Measurements from ENCODE around the gene GABRB3. TPM values are rescaled to one million over a fixed set of nuclear protein-coding genes. Genes with fewer than 3 reads are reported as not detected.
A peak's percentile ranks its signal among the peaks of the same experiment; 100 is the strongest.

GABRB3 gene
- polyA plus RNA-seq, 1 donor from 2014 or later, result 78.3 TPM

DNA sequence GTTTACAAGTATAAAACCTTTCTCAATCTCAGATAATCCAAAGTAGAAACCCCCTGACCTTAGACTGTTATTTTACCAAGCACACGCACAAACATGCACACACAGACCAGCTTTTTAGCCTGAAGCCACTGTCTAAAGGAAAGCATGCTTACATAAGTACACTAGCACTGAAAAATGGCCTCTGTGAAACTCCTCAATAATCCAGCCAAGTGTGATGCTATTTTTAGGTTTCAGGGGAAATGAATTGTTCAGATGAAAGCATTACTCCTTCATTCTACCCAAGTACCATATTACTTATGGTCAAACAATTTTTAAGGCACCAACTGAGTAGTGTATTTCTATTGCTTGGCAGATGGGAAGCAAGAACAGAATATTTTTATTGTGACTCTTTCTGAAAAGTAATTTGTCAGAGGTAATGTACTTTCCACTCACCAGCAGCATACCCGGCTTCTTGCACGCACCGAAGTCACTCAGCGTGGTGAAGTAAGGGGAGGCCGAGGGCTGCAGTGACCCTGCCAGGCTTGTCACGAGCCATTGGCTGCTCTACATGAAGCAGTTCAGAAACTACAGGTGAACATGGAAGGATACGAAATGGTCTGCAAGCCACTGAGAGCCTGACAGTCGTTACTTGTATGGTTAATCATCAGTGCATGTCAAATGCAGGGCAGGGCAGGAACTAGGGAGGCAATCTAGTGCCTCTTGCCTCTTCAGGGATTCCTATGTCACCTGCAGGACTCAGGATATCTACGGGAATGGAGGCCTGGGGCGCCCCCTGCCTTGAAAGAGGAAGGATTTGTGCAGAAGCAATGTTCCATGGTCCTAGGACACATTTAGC, 106.7 kb downstream of the GABRB3 start:
- no peaks in the 10 kb centered on the region for H3K9me2 ChIP-seq (ENCODE audit: insufficient read depth, low read length)
- H3K4me2 ChIP-seq (ENCODE audit: low read length), result no peak overlapping the region
- no peak overlapping the region for H2AFZ ChIP-seq (ENCODE audit: low read depth, low read length)
- no peak overlapping the region for H3K9ac ChIP-seq (ENCODE audit: low read length)
- H3K4me3 ChIP-seq (ENCODE audit: low read length), result peak overlapping the region; percentile 21
- H3F3A ChIP-seq (ENCODE audit: insufficient read depth, low read length, poor library complexity, severe bottlenecking), result peaks cover 3% of the 10 kb centered on the region
- peak overlapping the region; percentile 40 for H3K27ac ChIP-seq (ENCODE audit: low read length)
- no peaks in the 10 kb centered on the region for H3K36me3 ChIP-seq (ENCODE audit: insufficient read depth, low read length)
- no peak for TF ChIP-seq EZH2 (IDR thresholded peaks at IDR 0.05; ENCODE audit: borderline replicate concordance, insufficient read depth, low read length, poor library complexity, severe bottlenecking)
- TF ChIP-seq, protein P1, sequence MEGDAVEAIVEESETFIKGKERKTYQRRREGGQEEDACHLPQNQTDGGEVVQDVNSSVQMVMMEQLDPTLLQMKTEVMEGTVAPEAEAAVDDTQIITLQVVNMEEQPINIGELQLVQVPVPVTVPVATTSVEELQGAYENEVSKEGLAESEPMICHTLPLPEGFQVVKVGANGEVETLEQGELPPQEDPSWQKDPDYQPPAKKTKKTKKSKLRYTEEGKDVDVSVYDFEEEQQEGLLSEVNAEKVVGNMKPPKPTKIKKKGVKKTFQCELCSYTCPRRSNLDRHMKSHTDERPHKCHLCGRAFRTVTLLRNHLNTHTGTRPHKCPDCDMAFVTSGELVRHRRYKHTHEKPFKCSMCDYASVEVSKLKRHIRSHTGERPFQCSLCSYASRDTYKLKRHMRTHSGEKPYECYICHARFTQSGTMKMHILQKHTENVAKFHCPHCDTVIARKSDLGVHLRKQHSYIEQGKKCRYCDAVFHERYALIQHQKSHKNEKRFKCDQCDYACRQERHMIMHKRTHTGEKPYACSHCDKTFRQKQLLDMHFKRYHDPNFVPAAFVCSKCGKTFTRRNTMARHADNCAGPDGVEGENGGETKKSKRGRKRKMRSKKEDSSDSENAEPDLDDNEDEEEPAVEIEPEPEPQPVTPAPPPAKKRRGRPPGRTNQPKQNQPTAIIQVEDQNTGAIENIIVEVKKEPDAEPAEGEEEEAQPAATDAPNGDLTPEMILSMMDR (IDR thresholded peaks at IDR 0.05; ENCODE audit: poor library complexity, severe bottlenecking), result no peak
- TF ChIP-seq SMC3 (conservative IDR thresholded peaks at IDR 0.05; ENCODE audit: poor library complexity), result no peak
- no peak for TF ChIP-seq EP300 (conservative IDR thresholded peaks at IDR 0.05; ENCODE audit: poor library complexity, severe bottlenecking)
- TF ChIP-seq, protein P2, sequence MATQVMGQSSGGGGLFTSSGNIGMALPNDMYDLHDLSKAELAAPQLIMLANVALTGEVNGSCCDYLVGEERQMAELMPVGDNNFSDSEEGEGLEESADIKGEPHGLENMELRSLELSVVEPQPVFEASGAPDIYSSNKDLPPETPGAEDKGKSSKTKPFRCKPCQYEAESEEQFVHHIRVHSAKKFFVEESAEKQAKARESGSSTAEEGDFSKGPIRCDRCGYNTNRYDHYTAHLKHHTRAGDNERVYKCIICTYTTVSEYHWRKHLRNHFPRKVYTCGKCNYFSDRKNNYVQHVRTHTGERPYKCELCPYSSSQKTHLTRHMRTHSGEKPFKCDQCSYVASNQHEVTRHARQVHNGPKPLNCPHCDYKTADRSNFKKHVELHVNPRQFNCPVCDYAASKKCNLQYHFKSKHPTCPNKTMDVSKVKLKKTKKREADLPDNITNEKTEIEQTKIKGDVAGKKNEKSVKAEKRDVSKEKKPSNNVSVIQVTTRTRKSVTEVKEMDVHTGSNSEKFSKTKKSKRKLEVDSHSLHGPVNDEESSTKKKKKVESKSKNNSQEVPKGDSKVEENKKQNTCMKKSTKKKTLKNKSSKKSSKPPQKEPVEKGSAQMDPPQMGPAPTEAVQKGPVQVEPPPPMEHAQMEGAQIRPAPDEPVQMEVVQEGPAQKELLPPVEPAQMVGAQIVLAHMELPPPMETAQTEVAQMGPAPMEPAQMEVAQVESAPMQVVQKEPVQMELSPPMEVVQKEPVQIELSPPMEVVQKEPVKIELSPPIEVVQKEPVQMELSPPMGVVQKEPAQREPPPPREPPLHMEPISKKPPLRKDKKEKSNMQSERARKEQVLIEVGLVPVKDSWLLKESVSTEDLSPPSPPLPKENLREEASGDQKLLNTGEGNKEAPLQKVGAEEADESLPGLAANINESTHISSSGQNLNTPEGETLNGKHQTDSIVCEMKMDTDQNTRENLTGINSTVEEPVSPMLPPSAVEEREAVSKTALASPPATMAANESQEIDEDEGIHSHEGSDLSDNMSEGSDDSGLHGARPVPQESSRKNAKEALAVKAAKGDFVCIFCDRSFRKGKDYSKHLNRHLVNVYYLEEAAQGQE (IDR thresholded peaks at IDR 0.05; ENCODE audit: borderline replicate concordance), result no peak
- TF ChIP-seq MXI1 (conservative IDR thresholded peaks at IDR 0.05; ENCODE audit: poor library complexity, severe bottlenecking), result no peak
- no peak for TF ChIP-seq RAD21 (conservative IDR thresholded peaks at IDR 0.05)
- no peak for TF ChIP-seq TAF1 (IDR thresholded peaks at IDR 0.05; ENCODE audit: low read depth)
- no peak for TF ChIP-seq POLR2AphosphoS5 (IDR thresholded peaks at IDR 0.05)
- H3K9me3 ChIP-seq (ENCODE audit: low read length), result no peaks in the 10 kb centered on the region
- H3K27me3 ChIP-seq (ENCODE audit: insufficient read depth, low read depth, low read length), result no peaks in the 10 kb centered on the region
- H4K20me1 ChIP-seq (ENCODE audit: insufficient read depth), result no peaks in the 10 kb centered on the region
- H3K79me2 ChIP-seq (replicated peaks; ENCODE audit: insufficient read depth, low read length), result peaks cover 5% of the 10 kb centered on the region

DNA sequence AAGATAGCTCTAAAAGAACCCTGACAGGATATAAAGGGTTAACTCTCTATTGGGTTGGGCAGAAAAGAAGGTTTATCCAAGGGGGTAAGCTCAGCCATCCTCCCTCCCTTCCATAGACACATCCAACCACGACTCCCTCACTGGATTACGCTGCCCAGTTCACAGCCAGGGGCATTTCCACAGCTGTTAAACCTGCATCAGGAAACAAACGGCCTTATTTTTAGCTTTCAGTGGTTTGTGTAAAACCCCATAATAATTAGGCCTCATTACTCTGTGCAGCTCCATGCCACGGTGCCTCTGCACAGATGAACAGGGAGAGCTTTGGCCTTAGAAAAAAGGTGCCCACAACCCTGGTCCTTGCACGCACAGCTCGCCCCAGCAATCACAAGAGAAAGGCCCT, 110.6 kb downstream of the GABRB3 start:
- H3K4me3 ChIP-seq (ENCODE audit: low read length), result no peak overlapping the region
- no peak overlapping the region for H2AFZ ChIP-seq (ENCODE audit: low read depth, low read length)
- H3K79me2 ChIP-seq (replicated peaks; ENCODE audit: insufficient read depth, low read length), result peaks cover 9% of the 10 kb centered on the region
- H4K20me1 ChIP-seq (ENCODE audit: insufficient read depth), result no peaks in the 10 kb centered on the region
- no peaks in the 10 kb centered on the region for H3K9me2 ChIP-seq (ENCODE audit: insufficient read depth, low read length)
- no peak overlapping the region for H3K4me2 ChIP-seq (ENCODE audit: low read length)
- no peaks in the 10 kb centered on the region for H3K36me3 ChIP-seq (ENCODE audit: insufficient read depth, low read length)
- H3K27ac ChIP-seq (ENCODE audit: low read length), result peak overlapping the region; percentile 36
- H3K9me3 ChIP-seq (ENCODE audit: low read length), result no peaks in the 10 kb centered on the region
- H3F3A ChIP-seq (ENCODE audit: insufficient read depth, low read length, poor library complexity, severe bottlenecking), result peaks cover 3% of the 10 kb centered on the region
- no peaks in the 10 kb centered on the region for H3K27me3 ChIP-seq (ENCODE audit: insufficient read depth, low read depth, low read length)
- H3K9ac ChIP-seq (ENCODE audit: low read length), result peak overlapping the region; percentile 21
- TF ChIP-seq MXI1 (conservative IDR thresholded peaks at IDR 0.05; ENCODE audit: poor library complexity, severe bottlenecking) (no peak), POLR2AphosphoS5 (IDR thresholded peaks at IDR 0.05) (peak; percentile 33)
